B cell (primary cell): ENCODE data around the gene KLF16. TPM values are rescaled to one million over a fixed set of nuclear protein-coding genes. Genes with fewer than 3 reads are reported as not detected.
A peak's percentile ranks its signal among the peaks of the same experiment; 100 is the strongest.

Experiments
- ATAC-seq: fragments of 200-7000 bp; cut with Tn5 transposase; one replicate; pipeline ENCODE4 v1.10.0; 2021; ENCODE audit warnings: low read depth, mild to moderate bottlenecking, moderate number of reproducible peaks, moderate library complexity
- CTCF ChIA-PET: fragments of 350-600 bp; sonication (Branson Sonifier 250); formaldehyde crosslinking; loops from one replicate; lab custom pipeline; 2021; ENCODE audit warnings: antibody characterized with exemption, inconsistent platforms; lab: Charles Lee
- POLR2A ChIA-PET: fragments of 350-600 bp; sonication (Branson Sonifier 250); formaldehyde crosslinking; loops from one replicate; lab custom pipeline; 2021; ENCODE audit warnings: antibody characterized with exemption; lab: Charles Lee
- DNase-seq: peaks from one replicate; pipeline ENCODE4 v3.0.0; 2013
- H2AFZ ChIP-seq: 2 replicates; pipeline ENCODE4 v1.6.1; 2012; ENCODE audit warnings: mild to moderate bottlenecking, low read depth, low read length; ENCODE audit not compliant: insufficient read depth, poor library complexity, severe bottlenecking
- H3K27ac ChIP-seq, 2 donors: 1 replicate in 1 of 2; 2 replicates in 1 of 2; pipeline ENCODE4 v1.5.1; 2012 to 2013; ENCODE audit warnings: low read length in 2 of 2, mild to moderate bottlenecking in 2 of 2, moderate library complexity in 1 of 2
- H3K27me3 ChIP-seq, 4 experiments: fragments of 200-600 bp in 1 of 4; sonication (generic) in 1 of 4; replicated peaks in 1 of 4; 1 replicate in 2 of 4; 2 replicates in 2 of 4; pipeline versions ENCODE4 v1.6.1 to v1.7.0; 2013 to 2016; ENCODE audit warnings: low read length in 3 of 4, mild to moderate bottlenecking in 2 of 4, mixed read lengths in 1 of 4, moderate library complexity in 1 of 4; ENCODE audit not compliant: insufficient read depth in 4 of 4, control insufficient read depth in 3 of 4; ENCODE audit errors: control extremely low read depth in 1 of 4
- H3K36me3 ChIP-seq, 2 experiments: replicated peaks in 1 of 2; 1 replicate in 1 of 2; 2 replicates in 1 of 2; pipeline versions ENCODE4 v1.6.1 to v1.7.1; 2013; ENCODE audit warnings: low read length in 1 of 2; ENCODE audit not compliant: insufficient read depth in 2 of 2, control insufficient read depth in 1 of 2; ENCODE audit errors: control extremely low read depth in 1 of 2, extremely low read depth in 1 of 2
- H3K4me1 ChIP-seq, 2 donors: fragments of 200-600 bp in 1 of 2; sonication (generic) in 1 of 2; 1 replicate in 1 of 2; 2 replicates in 1 of 2; pipeline versions ENCODE4 v1.5.1 to v1.6.1; 2013 to 2017; ENCODE audit warnings: low read length in 2 of 2; ENCODE audit not compliant: control insufficient read depth in 2 of 2, insufficient read depth in 2 of 2
- H3K4me2 ChIP-seq: replicated peaks from 2 replicates; pipeline ENCODE3; 2012; ENCODE audit warnings: mild to moderate bottlenecking, low read depth, low read length; ENCODE audit not compliant: poor library complexity, severe bottlenecking
- H3K4me3 ChIP-seq, 5 experiments: fragments of 200-600 bp in 1 of 5; sonication (generic) in 1 of 5; 1 replicate in 3 of 5; 2 replicates in 2 of 5; pipeline versions ENCODE4 v1.5.1 to v1.7.0; 2011 to 2016; ENCODE audit warnings: low read length in 4 of 5, mild to moderate bottlenecking in 4 of 5, low read depth in 2 of 5, control low read depth in 1 of 5, moderate library complexity in 1 of 5; ENCODE audit not compliant: insufficient read depth in 1 of 5; ENCODE audit errors: control extremely low read depth in 1 of 5, extremely low read depth in 1 of 5
- H3K79me2 ChIP-seq: fragments of 200-600 bp; sonication (generic); one replicate; pipeline ENCODE4 v1.6.0; 2016; ENCODE audit warnings: low read length; ENCODE audit not compliant: control insufficient read depth, insufficient read depth
- H3K9ac ChIP-seq: fragments of 200-600 bp; sonication (generic); 2 replicates; pipeline ENCODE4 v1.6.1; 2017; ENCODE audit warnings: mild to moderate bottlenecking, low read length, moderate library complexity
- H3K9me3 ChIP-seq, 3 donors: one replicate each; pipeline versions ENCODE4 v1.6.1 to v1.7.1; 2013; ENCODE audit warnings: low read length in 2 of 3; ENCODE audit not compliant: control insufficient read depth in 2 of 3, insufficient read depth in 1 of 3; ENCODE audit errors: control extremely low read depth in 1 of 3
- H4K20me1 ChIP-seq: 2 replicates; pipeline ENCODE4 v1.6.0; 2012; ENCODE audit warnings: mild to moderate bottlenecking, low read length; ENCODE audit not compliant: insufficient read depth, control insufficient read depth, poor library complexity, severe bottlenecking
- H3K27ac Mint-ChIP-seq: one replicate; pipeline ENCODE4 v1.8.0; 2021; ENCODE audit warnings: mixed read lengths
- H3K27me3 Mint-ChIP-seq: one replicate; pipeline ENCODE4 v1.8.0; 2021; ENCODE audit warnings: mixed read lengths
- H3K4me1 Mint-ChIP-seq: one replicate; pipeline ENCODE4 v1.8.0; 2021; ENCODE audit warnings: mixed read lengths
- H3K4me3 Mint-ChIP-seq: one replicate; pipeline ENCODE4 v1.8.0; 2021; ENCODE audit warnings: mixed read lengths
- H3K9me3 Mint-ChIP-seq: one replicate; pipeline ENCODE4 v1.8.0; 2022; ENCODE audit warnings: mixed read lengths; ENCODE audit not compliant: insufficient read depth
- EZH2 ChIP-seq: IDR thresholded peaks from 2 replicates; pipeline ENCODE4 v1.6.1; 2012; ENCODE audit warnings: borderline replicate concordance, low read depth, mild to moderate bottlenecking, moderate library complexity, low read length; ENCODE audit not compliant: insufficient read depth, poor library complexity, severe bottlenecking
- WGBS: methylation state at CpG from one replicate; pipeline ENCODE4 v1.1.5; 2013; ENCODE audit warnings: missing lambda C conversion rate; ENCODE audit not compliant: insufficient coverage; 5-methylcytosine and 5-hydroxymethylcytosine counted together
- intact Hi-C: fragments of 100-400 bp; cut with micrococcal nuclease; formaldehyde crosslinking; loops from one replicate; pipeline ENCODE4 v1.10.0; 2022
- polyA plus RNA-seq: library from polyadenylated mRNA; depleted of rRNA; stranded (reverse); fragments of >200 nt; gene quantifications from 2 replicates; pipeline ENCODE4 v1.2.3, GENCODE V29; 2012
- total RNA-seq, 2 donors: library from RNA; stranded (reverse); fragments of 120-200 nt in 1 of 2; gene quantifications; 1 replicate in 1 of 2; 2 replicates in 1 of 2; pipeline versions ENCODE4 v1.2.3 to v1.2.4, GENCODE V29; 2013 to 2022
- TF ChIP-seq, protein P1 (sequence below): fragments of 200-600 bp; IDR thresholded peaks from one replicate; pipeline ENCODE4 v1.8.0; 2022; ENCODE audit warnings: antibody characterized with exemption, mild to moderate bottlenecking

KLF16 gene
- total and polyA plus RNA-seq, 2 donors (not counting 1 experiment from before 2014, with no cell fraction given), result 29.7 to 49.0 TPM

DNA sequence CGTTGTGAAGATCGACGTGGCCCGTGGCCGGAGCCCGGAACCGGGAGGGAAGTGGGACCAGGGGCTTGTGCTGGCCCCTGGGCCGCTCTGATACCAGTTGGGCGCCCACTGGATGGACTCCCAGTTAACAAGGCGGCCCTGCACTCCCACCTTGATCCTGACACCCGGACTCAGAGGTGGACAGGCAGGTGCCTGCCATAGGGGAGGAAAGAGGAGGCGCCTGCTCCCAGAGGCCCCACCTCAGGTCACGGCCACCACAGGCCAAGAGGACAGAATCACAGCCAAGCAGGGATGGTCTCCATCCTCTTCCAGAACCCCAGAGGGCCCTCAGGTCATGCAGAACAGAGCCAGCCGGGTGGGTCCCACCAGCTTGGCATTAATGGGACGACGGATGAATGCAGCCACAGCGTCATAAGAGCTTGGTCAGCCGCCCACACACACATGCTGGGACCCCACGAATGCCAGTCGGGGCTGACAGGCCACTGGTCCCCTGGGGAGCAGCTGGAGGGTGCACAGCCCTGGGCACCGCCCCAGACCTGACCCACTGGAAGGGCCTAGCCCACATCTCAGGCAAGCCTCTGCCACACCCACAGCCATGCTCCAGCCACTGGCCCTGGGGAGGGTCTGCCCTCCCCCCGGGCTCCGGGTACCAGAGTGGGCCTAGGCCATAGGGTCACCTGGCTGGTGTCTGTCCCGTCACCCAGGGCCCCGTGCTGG lies 9.6 kb upstream of the KLF16 start:
- Histone ChIP-seq H3K9ac (no peak overlapping the region), H3K4me2 (peak overlapping the region; percentile 99), H3K79me2 (peaks cover 70% of the 10 kb centered on the region), H3K4me3 (no peak overlapping the region), H3K27ac (no peak overlapping the region), H3K9me3 (no peaks in the 10 kb centered on the region), H3K4me1 (peaks cover 20 to 36% of the 10 kb centered on the region in 2 donors), H4K20me1 (peaks cover 50% of the 10 kb centered on the region), H3K27me3 (no peaks in the 10 kb centered on the region), H3K36me3 (peaks cover 0 to 24% of the 10 kb centered on the region in 2 experiments), H2AFZ (no peak overlapping the region)
- Mint-ChIP-seq H3K27me3 (no peaks in the 10 kb centered on the region), H3K4me3 (no peak overlapping the region), H3K4me1 (peaks cover 29% of the 10 kb centered on the region), H3K27ac (no peak overlapping the region), H3K9me3 (no peaks in the 10 kb centered on the region)
- POLR2A ChIA-PET, result interaction anchor here (0.5 to 0.6 kb wide), 3 partner anchors 24 to 1075 kb away, joined by 3 to 4 read pairs (median 3); no protein-coding TSS in a partner anchor
- DNase-seq (no peak), ATAC-seq (no peak)
- TF ChIP-seq, protein P1, sequence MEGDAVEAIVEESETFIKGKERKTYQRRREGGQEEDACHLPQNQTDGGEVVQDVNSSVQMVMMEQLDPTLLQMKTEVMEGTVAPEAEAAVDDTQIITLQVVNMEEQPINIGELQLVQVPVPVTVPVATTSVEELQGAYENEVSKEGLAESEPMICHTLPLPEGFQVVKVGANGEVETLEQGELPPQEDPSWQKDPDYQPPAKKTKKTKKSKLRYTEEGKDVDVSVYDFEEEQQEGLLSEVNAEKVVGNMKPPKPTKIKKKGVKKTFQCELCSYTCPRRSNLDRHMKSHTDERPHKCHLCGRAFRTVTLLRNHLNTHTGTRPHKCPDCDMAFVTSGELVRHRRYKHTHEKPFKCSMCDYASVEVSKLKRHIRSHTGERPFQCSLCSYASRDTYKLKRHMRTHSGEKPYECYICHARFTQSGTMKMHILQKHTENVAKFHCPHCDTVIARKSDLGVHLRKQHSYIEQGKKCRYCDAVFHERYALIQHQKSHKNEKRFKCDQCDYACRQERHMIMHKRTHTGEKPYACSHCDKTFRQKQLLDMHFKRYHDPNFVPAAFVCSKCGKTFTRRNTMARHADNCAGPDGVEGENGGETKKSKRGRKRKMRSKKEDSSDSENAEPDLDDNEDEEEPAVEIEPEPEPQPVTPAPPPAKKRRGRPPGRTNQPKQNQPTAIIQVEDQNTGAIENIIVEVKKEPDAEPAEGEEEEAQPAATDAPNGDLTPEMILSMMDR, result no peak
- TF ChIP-seq EZH2, result no peak
- CTCF ChIA-PET, result interaction anchor here (0.7 kb wide), 1 partner anchor 8 kb away, joined by 3 read pairs; no protein-coding TSS in a partner anchor
- intact Hi-C loops, result loop anchor here (10.0 kb wide), 1 partner anchor 142 kb away; the partner anchor contains the start of gene BTBD2
- WGBS, result 88% methylated on average over 20 of the region's 25 CpGs

DNA sequence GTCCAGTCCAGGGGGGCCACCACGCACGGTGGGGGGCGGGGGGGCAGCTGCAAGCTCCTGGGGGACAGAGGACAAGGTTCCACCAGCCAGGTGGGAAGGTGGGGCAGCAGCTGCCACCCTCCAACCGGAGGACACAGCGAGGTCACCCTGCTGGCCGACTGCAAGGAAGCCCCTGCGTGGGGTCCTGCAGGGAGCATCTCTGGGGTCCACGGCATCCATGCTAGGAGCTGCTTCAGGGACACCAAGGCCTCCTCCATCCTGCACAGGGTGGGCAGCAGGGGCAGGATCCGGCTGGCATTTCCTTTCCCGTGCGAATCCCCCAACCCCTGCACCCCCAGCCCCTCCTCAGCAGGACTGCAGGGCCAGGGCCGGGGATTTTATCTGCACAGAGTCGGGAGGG lies 8.3 kb upstream of the KLF16 start:
- no peak overlapping the region for H3K4me2 ChIP-seq
- ChIA-PET POLR2A (no interaction called here), CTCF (no interaction called here)
- ATAC-seq (no peak), DNase-seq (no peak)
- no peak overlapping the region for H2AFZ ChIP-seq
- H3K36me3 ChIP-seq, result peaks cover 0 to 28% of the 10 kb centered on the region in 2 experiments
- no peak overlapping the region for H3K9ac ChIP-seq
- peaks cover 68% of the 10 kb centered on the region for H3K79me2 ChIP-seq
- H4K20me1 ChIP-seq, result peaks cover 50% of the 10 kb centered on the region
- H3K27me3 ChIP-seq, result no peaks in the 10 kb centered on the region
- no peak overlapping the region for H3K27ac Mint-ChIP-seq
- no peaks in the 10 kb centered on the region for H3K27me3 Mint-ChIP-seq
- H3K4me1 Mint-ChIP-seq, result peaks cover 31% of the 10 kb centered on the region
- no peak overlapping the region for H3K4me3 Mint-ChIP-seq
- intact Hi-C loops, result loop anchor here (10.0 kb wide), 1 partner anchor 143 kb away; the partner anchor contains the start of gene BTBD2
- peaks cover 20 to 34% of the 10 kb centered on the region in 2 donors for H3K4me1 ChIP-seq
- H3K9me3 Mint-ChIP-seq, result no peaks in the 10 kb centered on the region
- no peak overlapping the region for H3K4me3 ChIP-seq
- H3K27ac ChIP-seq, result no peak overlapping the region
- no peaks in the 10 kb centered on the region for H3K9me3 ChIP-seq
- WGBS, result 98% methylated on average over 10 of the region's 13 CpGs
- TF ChIP-seq, protein P1, result no peak
- TF ChIP-seq EZH2, result no peak
